A549 treated with Hydrocortisone at 1 μM for 4 hours (cell line): Measurements from ENCODE around the gene TMEM259. TPM values are rescaled to one million over a fixed set of nuclear protein-coding genes. Genes with fewer than 3 reads are reported as not detected.

ENCODE experiments used
- total RNA-seq: library from RNA; stranded (reverse); fragments of 200-300 nt; extraction: Qiagen RNA extraction; gene quantifications from 5 replicates; pipeline ENCODE4 v1.2.3, GENCODE V29; 2022

Gene TMEM259
- 88.1 to 125 TPM (median 119 TPM) in 5 replicates for total RNA-seq

DNA sequence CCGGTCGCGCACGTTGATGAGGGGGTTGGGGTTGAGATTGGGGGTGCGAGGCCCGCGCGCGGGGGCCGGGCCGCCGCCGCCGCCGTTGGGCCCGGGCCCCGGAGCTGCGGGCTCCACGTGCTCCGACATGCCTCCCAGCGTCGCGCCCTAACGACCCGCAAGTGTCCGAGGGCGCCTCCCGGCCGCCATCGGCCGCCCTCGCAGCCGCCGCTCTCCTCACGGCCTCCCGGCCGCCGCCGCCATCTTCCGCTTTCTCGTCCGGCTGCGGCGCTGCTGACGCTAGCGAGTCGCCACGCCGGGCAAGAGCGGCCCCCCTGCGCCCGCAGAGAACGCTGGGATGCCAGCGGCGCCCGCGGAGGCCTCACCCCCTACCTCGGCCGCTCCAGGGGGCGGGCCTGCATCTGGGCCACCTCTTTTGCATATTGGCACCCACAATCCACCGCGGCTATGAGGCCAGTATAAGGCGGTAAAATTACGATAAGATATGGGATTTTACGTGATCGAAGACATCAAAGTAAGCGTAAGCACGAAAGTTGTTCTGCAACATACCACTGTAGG is at the start of gene TMEM259:
TSS of gene TMEM259 (minus strand) at position 256 of the 558 bp plus-strand sequence. CDS start at position 129, 127 bp downstream.

DNA sequence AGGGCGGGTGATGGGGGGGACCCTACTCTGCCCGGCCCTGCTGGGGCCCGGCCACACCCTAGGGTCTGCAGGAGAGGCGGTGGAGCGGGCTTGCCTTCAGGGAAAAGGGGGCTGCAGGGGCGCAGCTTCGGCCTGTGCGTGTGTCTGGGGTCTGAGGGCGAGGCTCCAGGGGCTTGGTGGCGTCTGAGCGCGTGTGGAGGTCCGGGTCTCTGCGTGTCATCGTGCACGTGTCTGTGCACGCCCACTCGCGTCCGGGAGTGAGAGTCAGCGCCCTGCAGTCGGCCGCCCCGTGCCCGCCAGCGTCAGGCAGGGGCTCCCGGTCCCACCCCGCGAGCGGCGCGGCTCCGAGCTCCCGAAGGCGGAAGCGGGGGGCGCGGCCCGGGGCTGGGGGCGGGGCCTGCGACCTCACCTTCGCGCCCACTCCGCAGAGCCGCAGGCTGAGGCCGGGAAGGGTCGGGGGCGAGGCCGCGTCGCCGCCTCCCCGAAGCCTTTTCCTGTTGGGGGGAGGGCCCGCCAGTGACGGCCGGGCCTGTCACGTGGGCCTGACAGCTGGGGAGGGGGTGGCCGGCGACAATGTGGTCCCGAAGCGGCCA is 45.9 kb upstream of the TMEM259 start, which contains the start of gene ARHGAP45:
TSS of gene ARHGAP45 (plus strand) at position 420 of the 593 bp plus-strand sequence. CDS start 239 bp downstream, outside the sequence.

DNA sequence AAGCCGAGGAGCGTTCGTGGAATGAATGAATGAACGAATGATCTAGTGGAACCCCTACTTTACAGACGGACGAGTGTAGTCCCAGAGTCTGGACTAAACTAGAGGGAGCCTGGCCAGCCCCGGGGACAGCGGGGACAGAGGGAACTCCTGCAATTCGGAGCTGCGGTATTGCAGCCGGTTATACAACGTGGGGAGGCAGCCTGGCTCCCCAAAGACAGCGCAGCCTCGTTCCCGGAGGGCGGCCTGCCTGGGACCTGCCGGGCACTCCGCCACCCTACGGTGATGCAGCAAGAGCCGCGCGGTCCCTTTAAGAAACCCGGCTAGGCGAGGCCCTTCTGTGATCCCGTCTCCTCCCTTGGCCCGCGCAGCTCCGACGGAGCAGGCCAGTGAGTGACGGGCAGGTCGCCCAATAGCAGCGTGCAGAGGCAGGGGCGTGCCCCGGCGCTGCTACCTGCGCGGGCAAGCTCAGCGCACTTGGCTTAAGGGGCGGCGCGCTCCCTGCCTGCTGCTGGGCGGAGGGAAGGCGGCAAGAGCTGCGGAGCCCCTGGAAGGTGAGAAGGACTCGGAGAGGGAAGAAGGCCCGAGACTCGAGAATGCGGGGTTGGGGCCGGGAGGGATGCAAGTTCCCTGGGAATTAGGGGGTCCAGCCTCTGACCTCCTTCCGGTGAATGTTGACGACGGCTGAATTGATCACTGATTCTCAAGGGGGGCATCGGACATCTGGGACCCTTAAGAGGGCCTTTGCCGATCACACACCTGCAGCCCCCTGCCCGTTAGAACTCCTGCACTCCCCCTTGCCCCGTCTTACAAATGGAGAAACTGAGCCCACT is 18.9 kb upstream of the TMEM259 start, which contains the start of gene ABCA7:
TSS of gene ABCA7 (plus strand) at position 462 of the 830 bp plus-strand sequence. CDS start 1,255 bp downstream, outside the sequence.

DNA sequence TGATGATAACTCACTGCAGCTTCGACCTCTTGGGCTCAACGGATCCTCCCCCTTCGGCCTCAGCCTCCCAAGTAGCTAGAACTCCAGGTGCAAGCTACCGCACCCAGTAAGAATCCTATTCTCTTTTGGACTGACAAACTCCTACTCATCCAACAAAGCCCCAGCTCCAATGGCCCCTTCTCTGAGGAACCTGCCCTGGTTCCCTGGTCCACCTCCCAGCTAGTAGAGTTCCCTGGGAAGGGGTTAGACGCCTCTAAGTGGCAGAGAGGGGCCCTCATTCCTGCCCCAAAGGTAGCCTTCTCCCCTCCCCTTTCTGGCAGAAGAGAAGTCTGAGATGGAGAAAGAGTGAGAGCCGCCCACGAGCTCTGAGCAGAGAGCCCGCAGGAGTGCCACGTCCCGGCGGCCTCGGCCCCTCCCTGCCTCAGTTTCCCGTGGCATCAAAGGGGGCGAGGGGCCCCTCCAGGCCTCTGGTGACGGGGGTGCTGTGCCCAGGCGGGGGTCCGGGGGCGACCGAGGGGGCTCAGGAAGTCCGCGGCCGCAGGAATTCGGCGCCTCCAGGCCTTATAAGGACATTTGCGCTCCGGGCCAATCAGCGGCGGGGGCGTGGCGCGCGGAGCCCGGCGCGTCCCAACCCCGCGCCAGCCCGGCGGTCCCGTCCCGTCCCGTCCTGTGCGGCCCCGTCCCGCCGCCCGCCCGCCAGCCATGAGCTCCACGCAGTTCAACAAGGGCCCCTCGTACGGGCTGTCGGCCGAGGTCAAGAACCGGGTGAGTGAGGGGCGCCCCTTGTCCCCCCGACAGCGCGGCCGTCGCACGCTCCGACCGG is 5.2 kb upstream of the TMEM259 start, which contains the start of gene CNN2:
TSS of gene CNN2 (plus strand) at position 649 of the 823 bp plus-strand sequence. CDS start at position 703, 54 bp downstream.

DNA sequence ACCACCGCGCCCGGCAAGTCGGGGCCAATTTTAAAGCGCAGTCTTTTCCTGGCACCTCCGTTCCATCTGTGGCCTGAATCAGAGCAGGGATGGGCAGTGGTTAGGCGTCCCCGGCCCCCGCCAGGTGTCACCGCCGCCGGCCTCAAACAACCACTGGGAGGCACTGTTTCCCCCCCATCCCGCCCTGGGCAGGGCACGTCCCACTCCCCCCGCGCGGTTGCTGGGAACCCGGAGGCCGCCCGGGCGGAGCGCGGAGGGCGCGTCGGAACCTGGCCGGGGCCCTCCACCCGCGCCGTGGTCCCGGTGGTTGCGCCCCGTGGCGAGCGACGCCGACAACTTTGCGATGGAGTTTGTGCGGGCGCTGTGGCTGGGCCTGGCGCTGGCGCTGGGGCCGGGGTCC is 20.8 kb downstream of the TMEM259 start, which contains the start of gene GRIN3B:
TSS of gene GRIN3B (plus strand) at position 325 of the 400 bp plus-strand sequence. CDS start at position 344, 19 bp downstream.

DNA sequence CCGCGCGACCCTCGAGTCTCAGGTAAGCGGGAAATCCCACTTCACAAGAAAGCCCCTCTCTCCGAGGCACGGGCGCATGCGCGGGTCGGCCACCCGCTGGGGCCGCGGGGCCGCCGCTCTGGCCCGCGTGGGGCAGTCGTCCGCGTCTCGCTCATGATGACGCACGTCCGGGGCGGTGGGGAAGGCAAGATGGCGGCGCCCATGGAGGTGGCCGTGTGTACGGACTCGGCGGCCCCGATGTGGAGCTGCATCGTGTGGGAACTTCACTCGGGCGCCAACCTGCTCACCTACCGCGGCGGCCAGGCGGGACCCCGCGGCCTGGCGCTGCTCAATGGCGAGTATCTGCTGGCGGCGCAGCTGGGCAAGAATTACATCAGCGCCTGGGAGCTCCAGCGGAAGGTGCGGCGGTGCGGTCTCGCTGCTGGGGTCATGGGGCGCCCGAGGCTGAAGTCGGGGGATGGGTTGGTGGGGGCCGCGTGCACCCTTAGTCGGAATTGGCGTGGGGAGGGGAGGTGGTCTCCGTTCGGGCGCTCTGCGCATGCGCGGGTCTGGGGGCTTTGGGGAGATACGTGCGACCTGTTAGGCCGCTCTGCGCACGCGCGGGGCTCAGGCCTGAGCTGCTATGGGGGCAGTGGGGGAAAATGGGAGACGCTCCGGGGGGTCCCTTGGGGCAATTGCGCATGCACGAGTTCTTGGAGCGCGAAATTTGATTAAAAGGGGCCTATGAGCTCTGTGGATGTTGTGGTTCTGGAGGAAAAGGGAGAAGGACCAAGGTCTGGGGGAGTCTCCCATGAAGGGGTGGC is 36.6 kb downstream of the TMEM259 start, which contains the start of gene WDR18:
TSS of gene WDR18 (plus strand) at position 181 of the 803 bp plus-strand sequence. CDS start at position 190, 9 bp downstream.

Other genes with a start within 250 kb of the TMEM259 start
- 195 to 244 TPM (median 206 TPM) in 5 replicates for gene PTBP1, start 223.7 kb downstream of the TMEM259 start, total RNA-seq
- 2.5 to 5.6 TPM (median 3.7 TPM) in 5 replicates for gene PLPPR3, start 199.2 kb downstream of the TMEM259 start, total RNA-seq
- gene AZU1, start 193.3 kb downstream of the TMEM259 start, total RNA-seq = 0.14 to 0.56 TPM (median 0.23 TPM) in 5 replicates
- gene PRTN3, start 180.1 kb downstream of the TMEM259 start, total RNA-seq = 0.14 to 0.46 TPM (median 0.43 TPM) in 5 replicates
- 0.09 to 0.46 TPM (median 0.20 TPM) in 5 replicates for gene ELANE, start 168.8 kb downstream of the TMEM259 start, total RNA-seq
- 8.2 to 22.5 TPM (median 20.7 TPM) in 5 replicates for gene CFD, start 161.5 kb downstream of the TMEM259 start, total RNA-seq
- 13.1 to 25.9 TPM (median 23.8 TPM) in 5 replicates for gene MED16, start 127.9 kb downstream of the TMEM259 start, total RNA-seq
- gene RNU6-9, start 127.6 kb downstream of the TMEM259 start, total RNA-seq = not detected in 5 replicates
- 30.7 to 39.0 TPM (median 37.7 TPM) in 5 replicates for gene R3HDM4, start 107.9 kb downstream of the TMEM259 start, total RNA-seq
- 0.18 to 0.53 TPM (median 0.47 TPM) in 5 replicates for gene KISS1R, start 103.8 kb downstream of the TMEM259 start, total RNA-seq
- 4.5 to 5.5 TPM (median 4.9 TPM) in 5 replicates for gene ARID3A, start 95.1 kb downstream of the TMEM259 start, total RNA-seq
- gene WDR18, start 36.8 kb downstream of the TMEM259 start, total RNA-seq = 41.9 to 70.4 TPM (median 66.9 TPM) in 5 replicates
- gene GRIN3B, start 20.7 kb downstream of the TMEM259 start, total RNA-seq = 1.6 to 3.6 TPM (median 2.4 TPM) in 5 replicates
- not detected in 5 replicates for gene RNU6-2, start 399 bp upstream of the TMEM259 start, total RNA-seq
- gene CNN2, start 5.5 kb upstream of the TMEM259 start, total RNA-seq = 70.3 to 98.3 TPM (median 87.8 TPM) in 5 replicates
- gene ABCA7, start 19.0 kb upstream of the TMEM259 start, total RNA-seq = 12.7 to 19.5 TPM (median 15.0 TPM) in 5 replicates
- gene ARHGAP45, start 46.0 kb upstream of the TMEM259 start, total RNA-seq = 3.2 to 4.9 TPM (median 4.7 TPM) in 5 replicates
- 189 to 252 TPM (median 230 TPM) in 5 replicates for gene POLR2E, start 74.3 kb upstream of the TMEM259 start, total RNA-seq
- gene GPX4, start 82.9 kb upstream of the TMEM259 start, total RNA-seq = 385 to 499 TPM (median 481 TPM) in 5 replicates
- gene SBNO2, start 153.1 kb upstream of the TMEM259 start, total RNA-seq = 28.6 to 34.8 TPM (median 32.0 TPM) in 5 replicates
- 34.1 to 37.9 TPM (median 35.8 TPM) in 5 replicates for gene STK11, start 184.7 kb upstream of the TMEM259 start, total RNA-seq
- 2.9 to 4.1 TPM (median 4.0 TPM) in 5 replicates for gene CBARP, start 216.9 kb upstream of the TMEM259 start, total RNA-seq
- 73.6 to 182 TPM (median 168 TPM) in 5 replicates for gene ATP5F1D, start 220.6 kb upstream of the TMEM259 start, total RNA-seq
- gene MIDN, start 227.5 kb upstream of the TMEM259 start, total RNA-seq = 48.0 to 55.8 TPM (median 51.1 TPM) in 5 replicates
- gene CIRBP, start 248.2 kb upstream of the TMEM259 start, total RNA-seq = 90.9 to 225 TPM (median 100 TPM) in 5 replicates